ENCODE measurements around the gene GPC5. TPM values are rescaled to one million over a fixed set of nuclear protein-coding genes. Genes with fewer than 3 reads are reported as not detected.

The GPC5 gene
- total RNA-seq, 1 donor from 2014 or later = 0.24 TPM

GRCh38 chr13:92842145-92842544, 1443.7 kb downstream of the GPC5 start:
- DNase-seq (no peak), ATAC-seq (ENCODE audit: low read depth) (no peak)
- POLR2A ChIA-PET = no interaction called here
- no peak for TF ChIP-seq CTCF (IDR thresholded peaks at IDR 0.05)
- Mint-ChIP-seq H3K4me3 (no peak overlapping the region), H3K4me1 (no peaks in the 10 kb centered on the region), H3K36me3 (ENCODE audit: low read depth) (no peaks in the 10 kb centered on the region), H3K9me3 (peaks cover 19% of the 10 kb centered on the region), H3K27me3 (no peaks in the 10 kb centered on the region), H3K27ac (no peak overlapping the region)
- CTCF ChIA-PET = no interaction called here
- intact Hi-C loops (cut with micrococcal nuclease) = no loop called here

GRCh38 chr13:92843549-92843948, 1445.1 kb downstream of the GPC5 start:
- Mint-ChIP-seq H3K27ac (no peak overlapping the region), H3K27me3 (no peaks in the 10 kb centered on the region), H3K9me3 (peaks cover 19% of the 10 kb centered on the region), H3K36me3 (ENCODE audit: low read depth) (no peaks in the 10 kb centered on the region), H3K4me1 (no peaks in the 10 kb centered on the region), H3K4me3 (no peak overlapping the region)
- ChIA-PET POLR2A (no interaction called here), CTCF (no interaction called here)
- TF ChIP-seq CTCF (IDR thresholded peaks at IDR 0.05) = no peak
- intact Hi-C loops (cut with micrococcal nuclease) = no loop called here
- DNase-seq (no peak), ATAC-seq (ENCODE audit: low read depth) (no peak)

GRCh38 chr13:92849381-92849780, 1451.0 kb downstream of the GPC5 start:
- Mint-ChIP-seq H3K27ac (no peak overlapping the region), H3K4me3 (no peak overlapping the region), H3K27me3 (no peaks in the 10 kb centered on the region), H3K36me3 (ENCODE audit: low read depth) (no peaks in the 10 kb centered on the region), H3K9me3 (peaks cover 9% of the 10 kb centered on the region), H3K4me1 (no peaks in the 10 kb centered on the region)
- DNase-seq (no peak), ATAC-seq (ENCODE audit: low read depth) (no peak)
- ChIA-PET CTCF (no interaction called here), POLR2A (no interaction called here)
- no peak for TF ChIP-seq CTCF (IDR thresholded peaks at IDR 0.05)
- intact Hi-C loops (cut with micrococcal nuclease) = no loop called here

GRCh38 chr13:92864584-92865284, 1466.3 kb downstream of the GPC5 start:
- H3K27ac Mint-ChIP-seq = no peak overlapping the region

GRCh38 chr13:92873029-92873428, 1474.6 kb downstream of the GPC5 start:
- intact Hi-C loops (cut with micrococcal nuclease) = no loop called here
- DNase-seq (no peak), ATAC-seq (ENCODE audit: low read depth) (no peak)
- Mint-ChIP-seq H3K27ac (no peak overlapping the region), H3K9me3 (peaks cover 3% of the 10 kb centered on the region), H3K36me3 (ENCODE audit: low read depth) (no peaks in the 10 kb centered on the region), H3K27me3 (no peaks in the 10 kb centered on the region), H3K4me3 (no peak overlapping the region), H3K4me1 (no peaks in the 10 kb centered on the region)
- POLR2A ChIA-PET = no interaction called here
- no peak for TF ChIP-seq CTCF (IDR thresholded peaks at IDR 0.05)
- CTCF ChIA-PET = no interaction called here

More at GRCh38 chr13:92864584-92865284, 1466.3 kb downstream of the GPC5 start:
- no peaks in the 10 kb centered on the region for H3K4me1 Mint-ChIP-seq
- ATAC-seq (ENCODE audit: low read depth) (no peak), DNase-seq (no peak)
- H3K27me3 Mint-ChIP-seq = no peaks in the 10 kb centered on the region
- TF ChIP-seq CTCF (IDR thresholded peaks at IDR 0.05) = no peak
- intact Hi-C loops (cut with micrococcal nuclease) = no loop called here
- no peaks in the 10 kb centered on the region for H3K36me3 Mint-ChIP-seq (ENCODE audit: low read depth)
- H3K9me3 Mint-ChIP-seq = no peaks in the 10 kb centered on the region
- ChIA-PET POLR2A (no interaction called here), CTCF (no interaction called here)
- no peak overlapping the region for H3K4me3 Mint-ChIP-seq
